H9 (cell line): ENCODE data around the gene EDIL3. TPM values are rescaled to one million over a fixed set of nuclear protein-coding genes. Genes with fewer than 3 reads are reported as not detected.

Experiments
- DNase-seq: peaks from one replicate; pipeline ENCODE4 v3.0.0-alpha.2; 2017
- H2AFZ ChIP-seq: one replicate; pipeline ENCODE4 v1.6.1; 2013; ENCODE audit warnings: mild to moderate bottlenecking, low read length, control low read depth, moderate library complexity
- H2AK5ac ChIP-seq: 2 replicates; pipeline ENCODE4 v1.6.1; 2013; ENCODE audit warnings: low read length, control low read depth, mixed read lengths; ENCODE audit not compliant: insufficient read length
- H2BK120ac ChIP-seq: one replicate; pipeline ENCODE4 v1.6.1; 2013; ENCODE audit warnings: low read depth, mild to moderate bottlenecking, low read length, control low read depth, inconsistent platforms; ENCODE audit not compliant: poor library complexity, severe bottlenecking
- H2BK12ac ChIP-seq: 2 replicates; pipeline ENCODE4 v1.6.1; 2013; ENCODE audit warnings: low read length, control low read depth, mixed read lengths, low read depth; ENCODE audit not compliant: insufficient read length
- H2BK15ac ChIP-seq: 2 replicates; pipeline ENCODE4 v1.6.1; 2013; ENCODE audit warnings: low read depth, low read length, control low read depth
- H2BK20ac ChIP-seq: one replicate; pipeline ENCODE4 v1.6.1; 2013; ENCODE audit warnings: low read depth, mild to moderate bottlenecking, low read length, control low read depth, inconsistent platforms; ENCODE audit not compliant: poor library complexity, severe bottlenecking
- H2BK5ac ChIP-seq: 2 replicates; pipeline ENCODE4 v1.6.1; 2013; ENCODE audit warnings: low read length, control low read depth, mixed read lengths; ENCODE audit not compliant: insufficient read length
- H3K14ac ChIP-seq: 2 replicates; pipeline ENCODE4 v1.6.1; 2013; ENCODE audit warnings: low read length, control low read depth; ENCODE audit not compliant: insufficient read depth
- H3K18ac ChIP-seq: 2 replicates; pipeline ENCODE4 v1.6.1; 2013; ENCODE audit warnings: low read depth, mild to moderate bottlenecking, mixed read lengths, low read length, control low read depth; ENCODE audit not compliant: insufficient read length
- H3K23ac ChIP-seq: 2 replicates; pipeline ENCODE4 v1.6.1; 2013; ENCODE audit warnings: low read length, control low read depth, mixed read lengths, low read depth; ENCODE audit not compliant: insufficient read length
- H3K23me2 ChIP-seq: 2 replicates; pipeline ENCODE4 v1.6.1; 2013; ENCODE audit warnings: low read depth, mild to moderate bottlenecking, mixed read lengths, low read length, control low read depth; ENCODE audit not compliant: insufficient read length, poor library complexity, severe bottlenecking
- H3K27ac ChIP-seq: 2 replicates; pipeline ENCODE4 v1.5.1; 2013; ENCODE audit warnings: low read length, control low read depth, mixed read lengths, low read depth; ENCODE audit not compliant: insufficient read length
- H3K27me3 ChIP-seq: 2 replicates; pipeline ENCODE4 v1.6.1; 2013; ENCODE audit warnings: low read length, control low read depth, inconsistent platforms; ENCODE audit not compliant: insufficient read depth
- H3K4ac ChIP-seq: 2 replicates; pipeline ENCODE4 v1.6.1; 2013; ENCODE audit warnings: low read depth, mild to moderate bottlenecking, control low read depth, inconsistent platforms, low read length, moderate library complexity
- H3K4me1 ChIP-seq: 2 replicates; pipeline ENCODE4 v1.6.1; 2013; ENCODE audit warnings: low read length, control low read depth, inconsistent platforms; ENCODE audit not compliant: insufficient read depth
- H3K4me2 ChIP-seq: 2 replicates; pipeline ENCODE4 v1.6.1; 2013; ENCODE audit warnings: low read length, control low read depth, mixed read lengths; ENCODE audit not compliant: insufficient read length, insufficient read depth
- H3K56ac ChIP-seq: 2 replicates; pipeline ENCODE4 v1.6.1; 2013; ENCODE audit warnings: low read depth, mild to moderate bottlenecking, mixed read lengths, low read length, control low read depth; ENCODE audit not compliant: insufficient read length
- H3K79me1 ChIP-seq: 2 replicates; pipeline ENCODE4 v1.6.1; 2013; ENCODE audit warnings: low read depth, mild to moderate bottlenecking, moderate library complexity, low read length, control low read depth, inconsistent platforms; ENCODE audit not compliant: insufficient read depth, poor library complexity, severe bottlenecking
- H3K79me2 ChIP-seq: 2 replicates; pipeline ENCODE4 v1.6.1; 2013; ENCODE audit warnings: low read length, control low read depth, inconsistent platforms; ENCODE audit not compliant: insufficient read depth
- H3K9ac ChIP-seq: 2 replicates; pipeline ENCODE4 v1.6.1; 2013; ENCODE audit warnings: low read length, control low read depth, mixed read lengths; ENCODE audit not compliant: insufficient read length; ENCODE audit errors: extremely low read depth
- H3K9me3 ChIP-seq: one replicate; pipeline ENCODE4 v1.6.1; 2013; ENCODE audit warnings: low read depth, low read length, inconsistent platforms; ENCODE audit not compliant: control insufficient read depth
- H3T11ph ChIP-seq: one replicate; pipeline ENCODE4 v1.6.1; 2013; ENCODE audit warnings: mild to moderate bottlenecking, low read length, control low read depth, inconsistent platforms
- H4K20me1 ChIP-seq: one replicate; pipeline ENCODE4 v1.6.1; 2013; ENCODE audit not compliant: control insufficient read depth, insufficient read length, insufficient read depth
- H4K5ac ChIP-seq: 2 replicates; pipeline ENCODE4 v1.6.1; 2013; ENCODE audit warnings: low read depth, mild to moderate bottlenecking, mixed read lengths, low read length, control low read depth; ENCODE audit not compliant: insufficient read length
- H4K8ac ChIP-seq: replicated peaks from 2 replicates; pipeline ENCODE4 v1.6.1; 2013; ENCODE audit warnings: low read length, control low read depth, mixed read lengths, low read depth; ENCODE audit not compliant: insufficient read length
- H4K91ac ChIP-seq: 2 replicates; pipeline ENCODE4 v1.6.1; 2013; ENCODE audit warnings: low read depth, mild to moderate bottlenecking, moderate library complexity, mixed read lengths, low read length, control low read depth; ENCODE audit not compliant: insufficient read length
- H3K27ac Mint-ChIP-seq, 3 experiments: 2 replicates in 2 of 3; 3 replicates in 1 of 3; pipeline ENCODE4 v1.8.0; 2020 to 2021; ENCODE audit warnings: mixed read lengths in 3 of 3, mild to moderate bottlenecking in 1 of 3, moderate library complexity in 1 of 3
- H3K27me3 Mint-ChIP-seq: 2 replicates; pipeline ENCODE4 v1.8.0; 2021; ENCODE audit warnings: low read depth, mild to moderate bottlenecking, moderate library complexity, mixed read lengths
- H3K36me3 Mint-ChIP-seq, 3 experiments: 2 replicates in 2 of 3; 3 replicates in 1 of 3; pipeline ENCODE4 v1.8.0; 2020 to 2021; ENCODE audit warnings: low read depth in 3 of 3, mixed read lengths in 3 of 3; ENCODE audit not compliant: insufficient read depth in 1 of 3
- H3K4me1 Mint-ChIP-seq, 2 experiments: 2 replicates each; pipeline ENCODE4 v1.8.0; 2020; ENCODE audit warnings: mixed read lengths in 2 of 2
- H3K4me3 Mint-ChIP-seq, 2 experiments: 2 replicates in 1 of 2; 3 replicates in 1 of 2; pipeline ENCODE4 v1.8.0; 2020 to 2021; ENCODE audit warnings: mild to moderate bottlenecking in 2 of 2, mixed read lengths in 2 of 2, moderate library complexity in 1 of 2
- H3K9me3 Mint-ChIP-seq, 2 experiments: 2 replicates in 1 of 2; 3 replicates in 1 of 2; pipeline ENCODE4 v1.8.0; 2020; ENCODE audit warnings: mild to moderate bottlenecking in 2 of 2, mixed read lengths in 2 of 2, moderate library complexity in 1 of 2
- WGBS: extraction: QIAGEN DNeasy Blood & Tissue Kit; methylation state at CpG from one replicate; pipeline ENCODE4 v1.1.7; 2013; ENCODE audit warnings: missing lambda C conversion rate, low lambda C conversion rate, mixed read lengths; ENCODE audit not compliant: insufficient read length; ENCODE audit errors: extremely low coverage; 5-methylcytosine and 5-hydroxymethylcytosine counted together
- total RNA-seq: library from RNA; stranded (reverse); gene quantifications from 2 replicates; pipeline ENCODE4 v1.2.1, GENCODE V29; 2021
- TF ChIP-seq, protein P1 (sequence below): fragments of 200-600 bp; sonication (generic); conservative IDR thresholded peaks from 3 replicates; pipeline ENCODE4 v1.8.0; 2021; ENCODE audit warnings: antibody characterized with exemption, mild to moderate bottlenecking

Gene EDIL3
- total RNA-seq, 1 experiment from 2014 or later, result 61.9 TPM

DNA sequence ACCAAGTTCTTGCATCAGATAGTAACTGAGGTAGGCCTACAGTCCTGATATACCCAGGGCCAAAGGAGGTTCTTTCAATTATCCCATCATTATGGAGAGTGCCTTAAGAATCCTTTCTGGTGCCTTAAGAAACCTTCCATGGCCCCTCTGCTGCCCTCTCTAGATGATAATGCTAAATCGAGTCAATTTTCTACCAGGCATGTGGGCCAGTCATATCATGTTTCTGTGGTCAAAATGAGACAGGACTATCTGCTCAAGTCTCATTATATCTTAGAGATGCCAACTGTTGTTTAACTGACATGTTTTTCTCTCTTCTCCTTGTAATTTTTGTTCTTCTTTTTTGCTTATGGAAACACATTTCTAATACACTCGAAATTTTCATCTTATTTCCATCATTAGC, 127.6 kb downstream of the EDIL3 start:
- H4K20me1 ChIP-seq, result no peaks in the 10 kb centered on the region
- H3K23ac ChIP-seq, result no peak overlapping the region
- Mint-ChIP-seq H3K4me1 (0 out of 4 replicates have a peak, but pooled peaks cover 0 to under 1% of the 10 kb centered on the region in 2 experiments), H3K4me3 (no peak overlapping the region), H3K9me3 (no peaks in the 10 kb centered on the region), H3K27ac (no peak overlapping the region), H3K27me3 (no peaks in the 10 kb centered on the region), H3K36me3 (no peaks in the 10 kb centered on the region)
- no peaks in the 10 kb centered on the region for H3K9me3 ChIP-seq
- H2BK15ac ChIP-seq, result no peak overlapping the region
- H2AK5ac ChIP-seq, result no peak overlapping the region
- H3K4ac ChIP-seq, result no peak overlapping the region
- no peak overlapping the region for H3K56ac ChIP-seq
- no peak overlapping the region for H3K4me2 ChIP-seq
- no peak overlapping the region for H2BK12ac ChIP-seq
- H4K8ac ChIP-seq, result no peak overlapping the region
- no peak overlapping the region for H2BK20ac ChIP-seq
- H3K79me2 ChIP-seq, result no peaks in the 10 kb centered on the region
- no peak overlapping the region for H4K5ac ChIP-seq
- H3K27ac ChIP-seq, result no peak overlapping the region
- no peaks in the 10 kb centered on the region for H3K79me1 ChIP-seq
- peaks cover 2% of the 10 kb centered on the region; the same call in 1 of the 2 replicates for H3K4me1 ChIP-seq
- no peak overlapping the region for H2BK120ac ChIP-seq
- no peaks in the 10 kb centered on the region for H3K23me2 ChIP-seq
- no peak overlapping the region for H3K14ac ChIP-seq
- H4K91ac ChIP-seq, result no peak overlapping the region
- no peak for DNase-seq
- no peaks in the 10 kb centered on the region for H3K27me3 ChIP-seq
- no peak overlapping the region for H3K18ac ChIP-seq
- H3T11ph ChIP-seq, result no peak overlapping the region
- WGBS, result no CpG with 5 or more reads among the region's 2 CpGs
- no peak overlapping the region for H2BK5ac ChIP-seq
- no peak overlapping the region for H3K9ac ChIP-seq
- H2AFZ ChIP-seq, result no peak overlapping the region
- TF ChIP-seq, protein P1, sequence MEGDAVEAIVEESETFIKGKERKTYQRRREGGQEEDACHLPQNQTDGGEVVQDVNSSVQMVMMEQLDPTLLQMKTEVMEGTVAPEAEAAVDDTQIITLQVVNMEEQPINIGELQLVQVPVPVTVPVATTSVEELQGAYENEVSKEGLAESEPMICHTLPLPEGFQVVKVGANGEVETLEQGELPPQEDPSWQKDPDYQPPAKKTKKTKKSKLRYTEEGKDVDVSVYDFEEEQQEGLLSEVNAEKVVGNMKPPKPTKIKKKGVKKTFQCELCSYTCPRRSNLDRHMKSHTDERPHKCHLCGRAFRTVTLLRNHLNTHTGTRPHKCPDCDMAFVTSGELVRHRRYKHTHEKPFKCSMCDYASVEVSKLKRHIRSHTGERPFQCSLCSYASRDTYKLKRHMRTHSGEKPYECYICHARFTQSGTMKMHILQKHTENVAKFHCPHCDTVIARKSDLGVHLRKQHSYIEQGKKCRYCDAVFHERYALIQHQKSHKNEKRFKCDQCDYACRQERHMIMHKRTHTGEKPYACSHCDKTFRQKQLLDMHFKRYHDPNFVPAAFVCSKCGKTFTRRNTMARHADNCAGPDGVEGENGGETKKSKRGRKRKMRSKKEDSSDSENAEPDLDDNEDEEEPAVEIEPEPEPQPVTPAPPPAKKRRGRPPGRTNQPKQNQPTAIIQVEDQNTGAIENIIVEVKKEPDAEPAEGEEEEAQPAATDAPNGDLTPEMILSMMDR, result no peak
